Fibroblast of pulmonary artery (primary cell): Measurements from ENCODE around the gene CEP112.

Experiments
- DNase-seq: peaks from one replicate; pipeline ENCODE4 v3.0.0-alpha.2; 2010; ENCODE audit warnings: low read depth
- H3K4me3 ChIP-seq: replicated peaks from 2 replicates; pipeline ENCODE4 v1.5.1; 2011; ENCODE audit warnings: low read depth, mild to moderate bottlenecking, control low read depth, low read length, moderate library complexity
- CTCF ChIP-seq: IDR thresholded peaks from 2 replicates; pipeline ENCODE4 v1.5.1; 2011; ENCODE audit warnings: mild to moderate bottlenecking, control low read depth, low read length, inconsistent platforms; ENCODE audit errors: missing control alignments

CEP112 gene

DNA sequence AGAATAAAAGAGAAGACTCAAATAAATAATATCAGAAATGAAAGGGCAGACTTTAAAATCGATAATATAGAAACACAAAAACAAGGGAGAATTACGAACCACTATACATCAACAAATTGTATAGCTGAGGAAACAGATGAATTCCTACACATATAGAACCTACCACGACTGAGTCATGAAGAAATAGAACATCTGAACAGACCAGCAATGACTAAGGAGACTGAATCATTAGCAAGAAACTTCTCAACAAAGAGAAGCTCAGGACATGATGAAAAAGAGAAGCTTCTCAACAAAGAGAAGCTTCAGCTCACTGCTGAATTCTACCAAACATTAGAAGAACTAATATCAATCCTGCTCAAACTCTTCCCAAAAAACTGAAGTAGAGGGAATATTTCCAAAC, 255.9 kb downstream of the CEP112 start:
- H3K4me3 ChIP-seq = no peak overlapping the region
- peak; percentile 25 for DNase-seq
- no peak for TF ChIP-seq CTCF

GRCh38 chr17:65933290-65933689, 258.6 kb downstream of the CEP112 start:
- TF ChIP-seq CTCF = no peak
- no peak overlapping the region for H3K4me3 ChIP-seq
- DNase-seq = no peak

- TF ChIP-seq CTCF = no peak
- no peak for DNase-seq
- no peak overlapping the region for H3K4me3 ChIP-seq
These were observed 260.4 kb downstream of the CEP112 start for GRCh38 chr17:65931246-65932149.

DNA sequence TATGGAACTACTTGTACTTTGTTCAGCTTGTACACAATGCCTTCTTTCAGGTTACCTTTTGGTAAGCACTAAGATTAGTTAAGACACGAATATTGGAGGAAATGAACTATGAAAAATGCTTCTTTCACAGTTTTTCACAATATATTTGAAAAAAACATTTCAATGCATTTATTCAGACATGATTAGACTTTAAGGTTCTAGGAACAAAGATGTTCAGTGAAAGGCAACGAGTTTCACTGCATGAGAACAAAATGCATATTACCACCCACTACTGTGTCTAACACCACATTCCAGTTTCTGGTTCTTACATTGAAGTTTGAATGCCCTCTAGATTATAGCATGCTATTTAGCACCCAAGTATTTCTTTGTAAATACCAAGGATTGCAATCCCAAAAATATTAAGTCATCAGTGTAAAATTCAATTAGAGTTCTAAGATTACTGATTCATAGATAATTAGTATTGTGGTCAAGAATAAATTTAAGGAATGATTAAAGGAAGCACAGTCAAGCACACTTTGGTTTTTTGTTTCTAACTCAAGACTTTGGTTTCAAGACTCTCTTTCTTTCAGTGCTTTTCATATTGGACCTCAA, 261.7 kb downstream of the CEP112 start:
- H3K4me3 ChIP-seq = no peak overlapping the region
- no peak for DNase-seq
- no peak for TF ChIP-seq CTCF

DNA sequence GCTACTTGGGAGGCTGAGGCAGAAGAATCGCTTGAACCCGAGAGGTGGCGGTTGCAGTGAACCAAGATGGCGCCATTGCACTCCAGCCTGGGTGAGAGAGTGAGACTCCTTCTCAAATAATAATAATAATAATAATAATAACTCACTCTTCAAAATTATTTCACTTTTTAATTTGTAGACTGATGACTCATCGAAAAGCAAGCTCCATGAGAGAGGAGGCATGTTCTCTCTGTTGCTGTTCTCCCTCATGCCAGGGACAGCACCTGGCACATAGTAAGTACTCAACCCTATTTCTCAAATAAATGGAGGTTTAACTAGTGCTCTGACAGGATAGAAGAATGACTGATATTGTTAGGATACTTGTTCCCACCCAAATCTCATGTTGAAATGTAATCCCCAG, 265.3 kb downstream of the CEP112 start:
- no peak for DNase-seq
- no peak overlapping the region for H3K4me3 ChIP-seq
- TF ChIP-seq CTCF = no peak

DNA sequence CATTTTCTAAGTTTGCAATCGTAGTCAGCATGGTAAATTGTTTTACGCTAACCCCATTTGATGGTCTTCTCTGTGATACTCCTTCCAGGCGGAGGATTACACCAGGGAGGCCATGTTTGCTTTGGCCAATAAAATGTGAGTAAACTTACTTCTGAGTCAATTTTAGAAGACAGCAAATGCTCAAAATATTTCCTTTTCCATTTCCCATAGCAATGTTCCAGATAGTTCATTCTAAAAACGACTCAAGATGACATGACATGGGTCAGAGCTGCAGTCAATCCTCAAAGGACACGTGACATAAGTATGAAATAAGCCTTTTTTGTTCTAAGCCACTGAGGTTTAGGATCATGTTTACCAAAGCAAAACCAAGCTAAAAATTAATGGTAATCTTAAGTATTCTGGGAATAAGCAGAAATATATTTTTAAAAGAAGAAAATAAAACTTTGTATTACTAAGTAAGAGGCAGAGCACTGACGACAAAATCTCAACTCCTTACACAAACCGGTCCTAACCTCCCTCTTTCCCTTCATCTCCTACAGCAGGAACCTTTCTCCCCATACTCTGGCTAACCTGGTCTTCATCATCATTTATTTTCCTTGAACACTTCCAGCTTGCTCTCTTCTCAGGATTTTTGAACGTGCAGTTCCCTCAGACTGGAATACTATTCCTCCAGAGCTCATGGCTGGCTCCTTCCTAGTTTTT, 266.2 kb downstream of the CEP112 start:
- TF ChIP-seq CTCF = no peak
- DNase-seq = peak; percentile 17
- H3K4me3 ChIP-seq = no peak overlapping the region
